BLaER1 treated with 17β-estradiol and CSF1 and Interleukin-3, amounts not matched to agents 10 nM and 100 nM (cell line): Measurements from ENCODE around the gene PKNOX2.
A peak's percentile ranks its signal among the peaks of the same experiment; 100 is the strongest.

ENCODE experiments used
- H3K27ac ChIP-seq, 11 experiments: shearing (Covaris generic); formaldehyde crosslinking; 2 replicates each; pipeline ENCODE4 v1.8.1; 2022
- H3K27me3 ChIP-seq, 11 experiments: shearing (Covaris generic); formaldehyde crosslinking; 2 replicates each; pipeline ENCODE4 v1.8.1; 2022
- H3K36me3 ChIP-seq, 11 experiments: shearing (Covaris generic); formaldehyde crosslinking; 2 replicates each; pipeline ENCODE4 v1.8.1; 2022
- H3K4me1 ChIP-seq, 10 experiments: shearing (Covaris generic); formaldehyde crosslinking; 2 replicates each; pipeline ENCODE4 v1.8.1; 2022
- H3K4me2 ChIP-seq, 11 experiments: shearing (Covaris generic); formaldehyde crosslinking; 2 replicates each; pipeline ENCODE4 v1.8.1; 2022
- H3K4me3 ChIP-seq, 10 experiments: shearing (Covaris generic); formaldehyde crosslinking; 2 replicates each; pipeline ENCODE4 v1.8.1; 2022
- H3K9ac ChIP-seq, 11 experiments: shearing (Covaris generic); formaldehyde crosslinking; 2 replicates each; pipeline ENCODE4 v1.8.1; 2022
- H3K9me3 ChIP-seq, 11 experiments: shearing (Covaris generic); formaldehyde crosslinking; replicated peaks in 1 of 11; 2 replicates each; pipeline ENCODE4 v1.8.1; 2022
- H4K20me1 ChIP-seq, 11 experiments: shearing (Covaris generic); formaldehyde crosslinking; 2 replicates each; pipeline ENCODE4 v1.8.1; 2022
- Cebpa-rat ChIP-seq, 11 experiments: shearing (Covaris generic); IDR thresholded peaks; 2 replicates each; pipeline ENCODE4 v1.8.1; 2022

PKNOX2 gene

GRCh38 chr11:125451400-125452124 lies 287.0 kb downstream of the PKNOX2 start:
- Histone ChIP-seq H3K9ac (peak overlapping the region in 3 of 11 experiments; percentile 12 to 55 (median 46); a peak in 3 of 22 replicates), H3K27me3 (no peaks in the 10 kb centered on the region), H4K20me1 (no peaks in the 10 kb centered on the region), H3K4me2 (peak overlapping the region; percentile 2 to 85 (median 20); a peak in 15 of 22 replicates), H3K4me1 (peaks cover 6 to 66% (median 16%) of the 10 kb centered on the region in 10 experiments; a peak in 18 of 20 replicates), H3K27ac (peak overlapping the region in 5 of 11 experiments; percentile 7 to 58 (median 23); a peak in 8 of 22 replicates), H3K36me3 (peaks cover 0 to 52% (median 0%) of the 10 kb centered on the region in 11 experiments; a peak in 5 of 22 replicates), H3K9me3 (no peaks in the 10 kb centered on the region), H3K4me3 (peak overlapping the region in 2 of 10 experiments; percentile 18 to 34; a peak in 2 of 20 replicates)
- TF ChIP-seq Cebpa-rat (IDR thresholded peaks at IDR 0.05) = no peak

- H3K4me2 ChIP-seq = peak overlapping the region in 5 of 11 experiments; percentile 16 to 85 (median 76); a peak in 10 of 22 replicates
- TF ChIP-seq Cebpa-rat (IDR thresholded peaks at IDR 0.05) = no peak
- peaks cover 6 to 72% (median 16%) of the 10 kb centered on the region in 10 experiments; a peak in 18 of 20 replicates for H3K4me1 ChIP-seq
- H3K9ac ChIP-seq = peak overlapping the region in 2 of 11 experiments; percentile 46 to 55; a peak in 3 of 22 replicates
- H4K20me1 ChIP-seq = no peaks in the 10 kb centered on the region
- peak overlapping the region in 2 of 10 experiments; percentile 18 to 34; a peak in 2 of 20 replicates for H3K4me3 ChIP-seq
- H3K27ac ChIP-seq = peak overlapping the region in 3 of 11 experiments; percentile 20 to 58 (median 43); a peak in 6 of 22 replicates
- no peaks in the 10 kb centered on the region for H3K9me3 ChIP-seq
- no peaks in the 10 kb centered on the region for H3K27me3 ChIP-seq
- H3K36me3 ChIP-seq = peaks cover 0 to 46% (median 0%) of the 10 kb centered on the region in 11 experiments; a peak in 5 of 22 replicates
Observed at GRCh38 chr11:125452125-125452470, 287.5 kb downstream of the PKNOX2 start.

- H3K4me2 ChIP-seq = peak overlapping the region in 3 of 11 experiments; percentile 76 to 85 (median 79); a peak in 5 of 22 replicates
- peak overlapping the region in 3 of 10 experiments; percentile 39 to 48 (median 45); a peak in 5 of 20 replicates for H3K4me3 ChIP-seq
- H4K20me1 ChIP-seq = no peaks in the 10 kb centered on the region
- no peaks in the 10 kb centered on the region for H3K9me3 ChIP-seq
- H3K27me3 ChIP-seq = no peaks in the 10 kb centered on the region
- H3K27ac ChIP-seq = 0 out of 22 replicates have a peak overlapping the region, but pooled peaks of 1 of the 11 experiments have one; percentile 3
- H3K4me1 ChIP-seq = peaks cover 6 to 79% (median 16%) of the 10 kb centered on the region in 10 experiments; a peak in 18 of 20 replicates
- peaks cover 0 to 27% (median 0%) of the 10 kb centered on the region in 11 experiments; a peak in 5 of 22 replicates for H3K36me3 ChIP-seq
- peak overlapping the region in 3 of 11 experiments; percentile 19 to 66 (median 30); a peak in 4 of 22 replicates for H3K9ac ChIP-seq
- TF ChIP-seq Cebpa-rat (IDR thresholded peaks at IDR 0.05) = no peak
Observed at GRCh38 chr11:125454047-125454446, 289.5 kb downstream of the PKNOX2 start.

GRCh38 chr11:125455851-125456250 lies 291.3 kb downstream of the PKNOX2 start:
- Histone ChIP-seq H3K9ac (peak overlapping the region in 3 of 11 experiments; percentile 31 to 66 (median 46); a peak in 4 of 22 replicates), H4K20me1 (no peaks in the 10 kb centered on the region), H3K27ac (peak overlapping the region in 3 of 11 experiments; percentile 5 to 58 (median 53); a peak in 5 of 22 replicates), H3K27me3 (no peaks in the 10 kb centered on the region), H3K4me2 (peak overlapping the region in 5 of 11 experiments; percentile 21 to 85 (median 76); a peak in 9 of 22 replicates), H3K4me3 (peak overlapping the region in 3 of 10 experiments; percentile 39 to 48 (median 45); a peak in 6 of 20 replicates), H3K4me1 (peaks cover 6 to 96% (median 16%) of the 10 kb centered on the region in 10 experiments; a peak in 18 of 20 replicates), H3K36me3 (peaks cover 0 to 14% (median 0%) of the 10 kb centered on the region in 11 experiments; a peak in 1 of 22 replicates), H3K9me3 (no peaks in the 10 kb centered on the region)
- TF ChIP-seq Cebpa-rat (IDR thresholded peaks at IDR 0.05) = no peak

GRCh38 chr11:125457814-125458343 lies 293.3 kb downstream of the PKNOX2 start:
- H3K4me2 ChIP-seq = peak overlapping the region in 4 of 11 experiments; percentile 23 to 73 (median 64); a peak in 7 of 22 replicates

GRCh38 chr11:125460275-125460674 lies 295.7 kb downstream of the PKNOX2 start:
- no peaks in the 10 kb centered on the region; a peak in 1 of 22 replicates for H3K27me3 ChIP-seq
- no peak for TF ChIP-seq Cebpa-rat (IDR thresholded peaks at IDR 0.05)
- H3K27ac ChIP-seq = no peak overlapping the region
- no peak overlapping the region for H3K9ac ChIP-seq
- peaks cover 0 to 82% (median 4%) of the 10 kb centered on the region in 10 experiments; a peak in 10 of 20 replicates for H3K4me1 ChIP-seq
- no peak overlapping the region for H3K4me3 ChIP-seq
- H4K20me1 ChIP-seq = no peaks in the 10 kb centered on the region
- peaks cover 0 to 12% (median 0%) of the 10 kb centered on the region in 11 experiments; a peak in 1 of 22 replicates for H3K36me3 ChIP-seq
- peak overlapping the region in 2 of 11 experiments; percentile 24 to 31; a peak in 4 of 22 replicates for H3K4me2 ChIP-seq
- H3K9me3 ChIP-seq = no peaks in the 10 kb centered on the region

More at GRCh38 chr11:125457814-125458343, 293.3 kb downstream of the PKNOX2 start:
- H3K36me3 ChIP-seq = peaks cover 0 to 18% (median 0%) of the 10 kb centered on the region in 11 experiments; a peak in 1 of 22 replicates
- TF ChIP-seq Cebpa-rat (IDR thresholded peaks at IDR 0.05) = no peak
- no peaks in the 10 kb centered on the region for H3K27me3 ChIP-seq
- peaks cover 0 to 84% (median 4%) of the 10 kb centered on the region in 10 experiments; a peak in 10 of 20 replicates for H3K4me1 ChIP-seq
- H3K4me3 ChIP-seq = no peak overlapping the region; a peak in 1 of 20 replicates
- no peaks in the 10 kb centered on the region for H3K9me3 ChIP-seq
- H4K20me1 ChIP-seq = no peaks in the 10 kb centered on the region
- peak overlapping the region in 4 of 11 experiments; percentile 60 to 79 (median 68); a peak in 8 of 22 replicates for H3K27ac ChIP-seq
- peak overlapping the region in 4 of 11 experiments; percentile 46 to 58 (median 52); a peak in 6 of 22 replicates for H3K9ac ChIP-seq

- no peak for TF ChIP-seq Cebpa-rat (IDR thresholded peaks at IDR 0.05)
- H3K36me3 ChIP-seq = peaks cover 0 to 17% (median 0%) of the 10 kb centered on the region in 11 experiments; a peak in 1 of 22 replicates
- H3K9me3 ChIP-seq = no peaks in the 10 kb centered on the region
- no peaks in the 10 kb centered on the region; a peak in 1 of 22 replicates for H3K27me3 ChIP-seq
- peaks cover 0 to 55% (median 0%) of the 10 kb centered on the region in 10 experiments; a peak in 6 of 20 replicates for H3K4me1 ChIP-seq
- H3K27ac ChIP-seq = no peak overlapping the region
- no peak overlapping the region for H3K9ac ChIP-seq
- H4K20me1 ChIP-seq = no peaks in the 10 kb centered on the region
- H3K4me2 ChIP-seq = peak overlapping the region in 2 of 11 experiments; percentile 23 to 26; a peak in 4 of 22 replicates
- H3K4me3 ChIP-seq = no peak overlapping the region
Observed at GRCh38 chr11:125463590-125464269, 299.2 kb downstream of the PKNOX2 start.

GRCh38 chr11:125464270-125464662 lies 299.7 kb downstream of the PKNOX2 start:
- Histone ChIP-seq H3K27ac (no peak overlapping the region), H4K20me1 (no peaks in the 10 kb centered on the region), H3K9ac (no peak overlapping the region), H3K27me3 (no peaks in the 10 kb centered on the region; a peak in 1 of 22 replicates), H3K4me2 (peak overlapping the region in 2 of 11 experiments; percentile 23 to 26; a peak in 2 of 22 replicates), H3K36me3 (peaks cover 0 to 17% (median 0%) of the 10 kb centered on the region in 11 experiments; a peak in 1 of 22 replicates), H3K4me1 (peaks cover 0 to 55% (median 0%) of the 10 kb centered on the region in 10 experiments; a peak in 6 of 20 replicates), H3K4me3 (no peak overlapping the region), H3K9me3 (no peaks in the 10 kb centered on the region)
- TF ChIP-seq Cebpa-rat (IDR thresholded peaks at IDR 0.05) = no peak
